Measurements from ENCODE around the gene MEG3.

MEG3 gene

GRCh38 chr14:100851586-100851916 is 25.6 kb downstream of the MEG3 start:
- DNase-seq, result no peak

GRCh38 chr14:100851946-100852620 is 26.2 kb downstream of the MEG3 start:
- no peak for DNase-seq

- DNase-seq, result no peak
Measured at GRCh38 chr14:100854435-100854834, 28.5 kb downstream of the MEG3 start.

GRCh38 chr14:100855256-100855930 is 29.5 kb downstream of the MEG3 start:
- DNase-seq, result no peak

GRCh38 chr14:100856056-100856950 is 30.4 kb downstream of the MEG3 start:
- no peak for DNase-seq

GRCh38 chr14:100857233-100857922 is 31.5 kb downstream of the MEG3 start:
- no peak for DNase-seq

GRCh38 chr14:100857923-100858837 is 32.3 kb downstream of the MEG3 start:
- DNase-seq, result no peak

GRCh38 chr14:100858838-100859220 is 32.9 kb downstream of the MEG3 start:
- no peak for DNase-seq

GRCh38 chr14:100859781-100860180 is 33.9 kb downstream of the MEG3 start:
- DNase-seq, result no peak

- DNase-seq, result no peak
Measured at GRCh38 chr14:100860556-100861187, 34.8 kb downstream of the MEG3 start.

GRCh38 chr14:100861188-100861936 is 35.4 kb downstream of the MEG3 start:
- no peak for DNase-seq

GRCh38 chr14:100861937-100862247 is 36.0 kb downstream of the MEG3 start:
- no peak for DNase-seq

- DNase-seq, result no peak
Measured at GRCh38 chr14:100862277-100862676, 36.4 kb downstream of the MEG3 start.

GRCh38 chr14:100862793-100863192 is 36.9 kb downstream of the MEG3 start:
- no peak for DNase-seq

GRCh38 chr14:100864206-100864605 is 38.3 kb downstream of the MEG3 start:
- no peak for DNase-seq

GRCh38 chr14:100864960-100865681 is 39.2 kb downstream of the MEG3 start:
- DNase-seq, result no peak

- no peak for DNase-seq
Measured at GRCh38 chr14:100865682-100866591, 40.0 kb downstream of the MEG3 start.

GRCh38 chr14:100866666-100867630 is 41.0 kb downstream of the MEG3 start:
- DNase-seq, result no peak
